CD4-positive, alpha-beta T cell treated with Interleukin-12 subunit alpha and Interleukin-12 subunit beta, for 1 hour (primary cell): ENCODE results near the gene PCSK5.
"Not testable (repeated sequence)": the region's sequence is repeated elsewhere in the genome, so short reads cannot be mapped to it uniquely, and the experiment has no call there.

Experiments
- DNase-seq: peaks from one replicate; pipeline ENCODE4 v3.0.0-alpha.2; 2020

PCSK5 gene

GRCh38 chr9:76020652-76021051 is 130.2 kb downstream of the PCSK5 start:
- DNase-seq = no peak

DNA sequence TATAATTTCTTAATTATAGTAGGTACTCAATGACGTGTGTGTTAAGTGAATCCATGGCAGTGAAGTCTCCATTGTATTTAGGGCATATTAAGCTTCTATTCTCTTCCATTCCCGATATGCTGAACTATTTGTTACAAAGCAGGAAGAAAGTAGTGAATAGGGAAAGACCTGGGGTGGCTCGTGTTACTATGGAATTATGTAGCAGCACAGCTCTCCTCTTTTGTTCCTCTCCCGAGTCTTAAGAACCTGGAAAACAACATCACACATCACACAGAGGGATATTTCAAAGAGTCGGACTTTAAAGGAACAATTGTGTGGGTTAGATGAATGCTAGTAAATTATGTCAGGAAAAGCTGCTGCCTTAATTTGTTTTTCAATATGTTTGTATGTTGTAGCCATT is 131.8 kb downstream of the PCSK5 start:
- no peak for DNase-seq

DNA sequence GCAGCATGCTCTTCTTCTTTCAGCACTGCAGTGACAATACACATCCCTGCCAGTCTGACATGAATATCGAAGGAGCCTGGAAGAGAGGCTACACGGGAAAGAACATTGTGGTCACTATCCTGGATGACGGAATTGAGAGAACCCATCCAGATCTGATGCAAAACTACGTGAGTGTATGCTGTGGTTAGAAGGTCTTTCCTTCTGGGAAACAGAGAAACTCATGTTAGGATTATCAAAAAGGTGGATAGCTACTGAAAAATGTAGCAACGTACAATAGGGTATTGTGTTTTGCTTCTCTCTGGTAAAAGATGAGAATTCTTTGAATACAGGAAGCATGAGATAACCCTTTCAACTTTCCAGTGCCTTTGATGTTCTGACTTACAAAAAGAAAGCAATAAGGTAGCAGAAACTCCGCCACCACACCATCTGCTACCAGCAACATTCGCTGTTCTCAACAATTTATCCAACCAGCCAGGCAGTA is 133.3 kb downstream of the PCSK5 start:
- peak; percentile 66 for DNase-seq

GRCh38 chr9:76025286-76025685 is 134.8 kb downstream of the PCSK5 start:
- DNase-seq = no peak

DNA sequence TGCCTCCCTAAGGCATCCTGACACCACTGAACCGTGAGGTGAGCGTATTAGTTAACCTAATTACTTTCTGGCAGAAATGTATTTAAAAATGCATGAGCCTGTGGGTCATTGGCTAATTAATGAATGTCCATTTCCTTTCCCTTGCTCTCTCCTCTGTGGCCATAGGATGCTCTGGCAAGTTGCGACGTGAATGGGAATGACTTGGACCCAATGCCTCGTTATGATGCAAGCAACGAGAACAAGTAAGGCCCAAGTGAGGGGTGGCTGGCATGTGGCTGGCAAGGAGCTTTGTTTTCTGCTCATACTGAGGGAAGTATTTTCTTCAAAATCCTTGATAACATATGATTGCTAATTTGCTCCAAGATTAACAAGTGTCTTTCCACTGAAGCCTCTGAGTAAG is 136.3 kb downstream of the PCSK5 start:
- no peak for DNase-seq

DNA sequence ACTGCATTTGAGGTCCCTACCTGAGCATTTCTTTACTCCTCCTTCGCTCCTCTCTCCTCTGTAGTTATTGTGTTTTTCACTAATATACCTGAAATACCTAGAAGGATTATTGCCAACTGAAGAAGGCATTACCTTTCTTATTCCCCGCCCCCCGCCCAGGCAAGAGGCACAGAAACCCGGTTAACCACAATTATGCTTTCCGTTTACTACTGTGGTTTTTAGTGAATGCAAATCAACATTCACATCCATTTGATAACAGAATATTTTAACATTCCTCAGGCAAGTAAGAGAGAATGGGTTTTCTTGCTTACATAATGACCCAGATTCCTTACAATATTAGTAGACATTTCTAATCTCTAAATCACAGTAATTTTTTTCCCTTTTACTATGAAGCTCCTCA is 136.9 kb downstream of the PCSK5 start:
- peak; percentile 39 for DNase-seq

- no peak for DNase-seq
These were observed 137.4 kb downstream of the PCSK5 start for GRCh38 chr9:76027861-76028260.

DNA sequence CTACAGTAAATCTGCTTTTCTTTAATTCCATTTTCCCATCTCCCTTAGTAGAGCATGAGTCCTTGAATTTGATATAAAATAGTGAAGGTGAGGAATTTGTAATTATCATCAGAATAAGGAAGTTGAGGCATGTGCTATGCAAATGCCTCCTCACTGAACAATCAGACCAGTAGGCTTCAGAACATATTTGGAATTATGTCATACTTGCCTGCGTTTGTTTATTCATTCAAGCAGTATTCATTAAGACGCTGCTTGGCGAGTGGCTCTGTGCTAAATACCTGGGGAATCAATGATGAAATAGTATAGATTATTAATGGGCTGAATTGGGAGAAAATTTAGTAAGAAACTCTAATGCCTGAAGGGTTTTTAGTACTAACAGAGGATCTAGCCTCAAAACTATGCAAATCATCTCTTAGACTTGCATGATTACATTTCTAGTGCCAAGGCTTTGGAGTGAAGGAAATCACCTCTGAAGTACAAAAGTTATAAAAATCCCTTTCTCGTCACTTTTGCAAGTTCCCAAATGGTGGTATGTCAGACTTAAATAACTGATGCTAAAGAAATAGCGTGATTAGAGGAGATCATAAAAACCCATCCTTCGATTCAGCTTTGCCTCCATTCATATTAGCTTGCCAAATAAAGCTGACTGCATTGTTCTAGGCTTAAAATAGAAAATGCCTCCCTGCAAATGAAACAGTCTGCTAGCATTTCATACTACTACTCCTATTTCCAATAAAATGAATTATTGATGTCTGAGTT is 141.7 kb downstream of the PCSK5 start:
- DNase-seq = no peak

GRCh38 chr9:76032797-76033373 is 142.4 kb downstream of the PCSK5 start:
- DNase-seq = no peak

GRCh38 chr9:76034049-76034448 is 143.6 kb downstream of the PCSK5 start:
- no peak for DNase-seq

DNA sequence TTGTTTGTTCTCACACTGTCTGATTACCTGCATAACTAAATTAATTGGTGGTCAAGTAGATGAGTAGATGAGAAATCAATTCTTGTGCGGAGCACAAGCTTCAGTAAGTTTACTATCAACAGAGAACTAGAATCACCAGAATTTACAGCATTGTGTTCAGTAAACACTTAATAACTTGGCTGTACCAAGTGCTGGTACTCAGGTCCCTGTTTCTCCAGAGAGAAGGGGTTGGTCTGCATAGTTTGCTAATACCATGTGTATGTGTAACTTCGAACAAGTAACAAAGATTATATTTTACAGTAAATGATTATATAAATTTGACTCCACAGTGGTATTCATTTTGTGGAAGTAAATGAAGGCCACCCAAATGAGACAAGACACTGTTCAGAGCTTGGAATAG is 146.3 kb downstream of the PCSK5 start:
- DNase-seq = no peak

GRCh38 chr9:76037587-76038225 is 147.2 kb downstream of the PCSK5 start:
- no peak for DNase-seq

DNA sequence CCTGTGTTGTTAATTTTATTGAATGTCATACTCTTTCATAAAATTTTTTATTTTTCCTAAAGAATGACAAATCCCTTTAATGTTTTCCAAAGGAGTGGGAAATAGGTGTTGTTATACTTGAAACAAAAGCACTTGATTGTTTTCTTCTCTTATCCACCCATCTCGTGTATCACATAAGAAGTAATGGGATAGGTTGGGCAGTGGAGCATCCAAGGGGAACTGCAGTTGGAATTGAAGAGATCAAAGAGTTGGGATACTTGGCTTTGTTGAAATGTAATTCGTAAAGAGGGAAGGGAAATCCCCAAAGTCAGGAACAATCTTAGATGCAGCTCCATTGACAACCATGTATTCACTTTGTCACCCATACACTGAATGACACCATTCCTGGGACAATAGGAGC is 148.0 kb downstream of the PCSK5 start:
- DNase-seq = no peak

DNA sequence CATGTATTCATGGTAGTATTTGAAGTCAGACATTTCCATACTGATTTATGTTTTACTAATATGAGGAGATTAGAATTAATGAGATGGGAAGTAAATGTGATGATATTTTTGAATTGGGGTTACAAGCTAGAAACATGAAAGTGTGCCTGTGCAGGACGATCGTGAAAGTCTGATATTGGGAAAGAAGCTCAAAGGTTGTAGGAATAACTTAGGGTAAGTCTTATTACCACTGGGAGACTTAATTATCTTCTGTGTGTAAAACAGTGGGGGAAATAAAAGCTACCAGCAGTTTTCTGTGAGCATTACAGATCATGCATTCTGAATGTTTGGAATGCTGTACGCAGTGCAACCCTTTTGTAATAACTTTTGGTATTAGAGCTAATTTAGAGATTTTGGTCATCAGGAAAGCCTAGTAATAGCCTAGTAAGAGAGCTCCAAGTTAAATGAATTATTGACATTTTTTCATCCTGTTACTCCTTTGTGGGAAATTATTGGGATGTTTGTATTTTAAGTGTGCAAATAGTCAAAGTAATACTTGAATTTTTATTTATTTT is 153.9 kb downstream of the PCSK5 start:
- DNase-seq = no peak

DNA sequence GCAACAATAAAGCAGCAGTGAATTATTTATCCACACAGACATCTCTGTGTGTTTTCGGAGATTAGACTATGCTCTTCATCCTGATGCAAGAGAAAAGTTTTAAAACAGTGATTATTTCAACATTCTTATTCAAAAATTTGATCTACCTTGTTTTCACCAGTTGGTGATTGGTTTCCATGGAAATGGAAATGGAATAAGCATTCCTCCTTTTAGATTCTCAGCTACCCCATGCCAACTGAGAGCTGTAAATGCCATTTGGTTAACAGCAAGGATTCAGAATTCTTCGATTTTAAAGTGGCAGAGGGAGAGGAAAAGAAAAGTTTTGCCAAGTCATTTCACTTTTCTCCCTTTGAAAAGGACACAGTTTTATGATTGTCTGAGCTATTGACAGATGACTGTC is 154.7 kb downstream of the PCSK5 start:
- no peak for DNase-seq

- DNase-seq = no peak
These were observed 158.9 kb downstream of the PCSK5 start for GRCh38 chr9:76049341-76049740.

DNA sequence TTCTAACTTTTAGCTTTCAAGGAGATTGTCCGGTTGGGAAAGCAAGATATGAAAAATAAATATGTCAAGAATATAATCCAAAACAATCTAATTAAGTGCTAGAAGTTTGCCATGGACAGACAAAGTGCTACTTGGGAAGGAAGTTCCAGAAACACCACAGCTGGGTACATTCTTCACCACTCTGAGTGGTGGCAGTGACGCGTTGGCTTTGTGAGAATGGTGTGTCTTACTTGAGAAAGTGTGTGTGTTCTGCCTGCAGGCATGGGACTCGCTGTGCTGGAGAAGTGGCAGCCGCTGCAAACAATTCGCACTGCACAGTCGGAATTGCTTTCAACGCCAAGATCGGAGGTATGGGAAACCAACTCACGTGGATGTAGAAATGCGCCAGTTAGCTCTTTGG is 177.2 kb downstream of the PCSK5 start:
- no peak for DNase-seq

- DNase-seq = no peak
These were observed 187.1 kb downstream of the PCSK5 start for GRCh38 chr9:76077537-76077936.

DNA sequence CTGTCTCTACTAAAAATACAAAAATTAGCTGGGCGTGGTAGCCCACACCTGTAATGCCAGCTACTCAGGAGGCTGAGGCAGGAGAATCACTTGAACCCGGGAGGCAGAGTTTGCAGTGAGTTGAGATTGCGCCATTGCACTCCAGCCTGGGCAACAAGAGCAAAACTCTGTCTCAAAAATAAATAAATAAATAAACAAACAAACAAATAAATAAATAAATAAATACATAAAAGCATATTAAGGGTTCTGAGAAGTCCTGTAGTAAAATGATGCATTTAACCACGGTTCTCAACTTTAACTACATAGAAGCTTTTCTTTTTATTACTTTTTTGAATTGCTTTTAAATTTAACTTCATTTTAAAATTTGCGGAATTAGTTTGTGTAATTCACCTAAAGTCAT is 190.8 kb downstream of the PCSK5 start:
- not testable (repeated sequence) for DNase-seq

DNA sequence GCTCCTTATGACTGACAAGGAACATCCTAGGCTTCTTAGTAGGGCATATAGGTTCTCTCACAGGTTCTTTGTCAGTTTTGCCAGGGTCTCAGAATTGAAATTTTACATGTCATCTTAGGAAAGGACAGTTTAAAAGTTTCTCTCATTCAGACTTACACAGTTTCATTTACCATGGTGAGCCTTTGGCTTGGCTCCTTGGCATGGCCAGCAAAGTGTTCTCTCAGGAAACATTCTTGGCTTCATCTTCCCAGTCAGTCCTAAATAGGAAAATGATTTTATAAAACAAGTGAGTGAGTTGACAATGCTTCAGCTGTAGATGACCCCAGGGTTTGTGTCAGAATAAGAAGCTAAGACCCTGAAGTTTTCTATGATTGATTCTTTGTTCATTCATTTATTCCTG is 191.6 kb downstream of the PCSK5 start:
- no peak for DNase-seq

GRCh38 chr9:76085596-76085995 is 195.1 kb downstream of the PCSK5 start:
- no peak for DNase-seq

DNA sequence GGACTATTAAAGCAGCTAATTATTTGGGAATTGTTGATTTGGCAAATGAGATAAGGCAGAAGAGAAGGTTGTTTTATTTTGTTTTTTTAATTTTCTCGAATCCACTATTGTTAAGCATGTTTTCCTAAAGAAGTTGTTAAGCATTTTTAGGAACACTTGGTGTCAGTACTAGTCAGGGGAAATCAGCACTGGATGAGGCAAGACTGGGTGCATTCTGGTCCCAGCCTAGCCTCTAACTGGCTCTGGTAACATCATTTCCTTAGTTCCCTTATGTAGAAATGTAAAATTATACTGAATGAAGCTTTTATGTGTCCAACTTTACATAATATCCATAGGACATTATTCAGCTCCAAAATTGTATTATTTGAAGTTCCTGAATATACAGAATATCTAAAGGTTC is 196.1 kb downstream of the PCSK5 start:
- DNase-seq = no peak

DNA sequence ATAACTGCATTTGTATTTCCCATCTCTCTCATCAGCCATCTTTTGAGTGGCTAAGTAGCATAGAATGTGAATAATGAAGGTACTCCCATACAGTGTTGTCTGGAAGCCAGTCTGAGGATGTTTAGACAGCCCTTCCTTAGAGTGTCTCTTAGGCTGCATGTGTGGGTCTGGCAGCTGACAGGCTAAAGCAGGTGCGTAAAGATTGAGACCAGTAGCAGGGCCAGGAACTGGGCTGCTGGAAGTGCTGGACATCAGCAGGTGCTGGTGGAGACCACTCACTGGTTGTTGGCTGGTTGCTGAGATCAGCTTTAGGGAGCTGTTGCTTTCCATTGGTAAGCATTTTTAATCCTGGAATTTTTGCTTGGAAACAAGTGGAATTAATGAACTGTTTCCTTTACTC is 197.5 kb downstream of the PCSK5 start:
- DNase-seq = no peak

DNA sequence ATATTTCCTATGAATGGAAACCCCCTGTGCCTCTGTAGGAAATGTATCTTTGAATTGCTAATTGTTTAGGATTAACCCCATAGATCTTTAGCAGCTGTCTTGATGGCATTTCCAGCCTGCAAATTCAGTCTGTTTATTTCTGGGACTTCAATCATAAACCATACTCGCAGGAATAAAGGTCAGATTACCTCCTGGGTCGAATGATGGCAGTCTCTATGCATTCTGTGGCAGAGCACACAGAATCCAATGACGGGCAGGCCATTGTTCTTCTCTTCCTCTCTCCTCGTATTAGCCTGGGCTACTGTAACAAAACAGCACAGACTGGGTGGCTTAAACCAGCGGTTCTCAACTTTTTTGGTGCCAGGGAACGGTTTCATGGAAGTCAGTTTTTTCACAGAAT is 199.9 kb downstream of the PCSK5 start:
- no peak for DNase-seq
